ENCODE data around the gene PPP1R13L.

PPP1R13L gene

GRCh38 chr19:45364696-45365095 is 40.2 kb downstream of the PPP1R13L start:
- DNase-seq (ENCODE audit: low read depth): no peak

DNA sequence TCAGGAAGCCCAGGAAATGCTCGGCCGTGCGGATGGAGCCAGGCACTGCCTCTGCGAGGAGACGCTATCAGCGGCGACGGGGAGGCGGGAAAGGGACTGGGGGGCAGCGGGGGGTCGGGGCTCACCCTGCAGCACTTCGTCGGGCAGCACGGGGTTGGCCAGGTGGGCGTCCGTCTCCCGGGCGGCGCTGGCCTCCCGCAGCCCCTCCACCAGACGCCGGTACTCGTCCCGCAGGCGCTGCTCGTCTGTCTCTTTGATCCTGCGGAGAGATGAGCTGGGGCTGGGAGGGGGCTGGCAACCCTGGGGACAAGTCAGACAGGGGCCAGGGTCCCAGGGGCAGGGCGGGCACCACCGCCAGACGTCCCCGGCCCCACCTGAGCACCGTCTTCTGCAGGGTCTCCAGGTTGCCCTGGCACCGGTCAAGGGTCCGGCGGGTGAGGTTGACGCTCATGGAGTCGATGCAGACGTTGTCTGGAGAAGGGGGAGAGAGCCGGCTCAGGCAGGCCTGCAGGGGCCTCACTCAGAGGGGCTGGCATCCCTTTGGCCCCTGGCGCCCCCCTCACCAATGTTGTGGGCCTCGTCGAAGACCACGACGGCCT is 40.9 kb downstream of the PPP1R13L start:
- DNase-seq (ENCODE audit: low read depth): no peak

GRCh38 chr19:45362291-45362690 is 42.6 kb downstream of the PPP1R13L start:
- DNase-seq (ENCODE audit: low read depth): no peak

- no peak for DNase-seq (ENCODE audit: low read depth)
Observed at GRCh38 chr19:45361608-45362007, 43.3 kb downstream of the PPP1R13L start.

- DNase-seq (ENCODE audit: low read depth): no peak
Observed at GRCh38 chr19:45358213-45358792, 46.6 kb downstream of the PPP1R13L start.

- DNase-seq (ENCODE audit: low read depth): no peak
Observed at GRCh38 chr19:45357445-45357783, 47.5 kb downstream of the PPP1R13L start.

DNA sequence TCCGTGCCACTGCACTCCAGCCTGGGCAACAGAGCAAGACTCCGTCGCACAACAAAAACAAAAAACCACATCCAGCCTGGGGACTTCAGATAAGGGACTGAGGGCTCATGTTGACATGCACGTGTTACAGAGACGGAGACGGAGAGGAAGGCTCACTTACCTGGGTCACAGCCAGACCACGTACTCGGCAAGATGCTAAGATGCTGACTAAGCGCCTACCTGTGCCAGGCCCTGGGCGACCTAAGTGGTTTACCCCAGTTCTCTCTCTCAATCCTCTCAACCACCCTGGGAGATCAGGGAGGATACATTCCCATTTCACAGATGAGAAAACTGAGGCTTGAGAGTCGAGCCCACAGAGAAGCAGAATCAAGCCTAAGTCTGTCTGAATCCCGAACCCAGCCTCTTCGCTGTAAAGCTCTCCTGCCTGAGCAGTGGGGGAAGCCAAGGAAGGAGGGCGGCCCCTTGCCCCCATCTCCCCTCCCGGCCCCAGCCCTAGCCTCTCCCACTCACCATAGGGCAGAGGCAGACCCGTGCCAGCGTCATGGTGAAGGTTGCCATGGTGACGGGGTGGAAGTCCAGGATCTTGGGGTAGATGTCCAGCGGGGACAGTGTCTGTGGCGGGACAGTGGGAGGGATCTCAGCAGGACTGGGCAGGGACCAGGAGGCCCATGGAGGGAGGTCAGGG is 48.0 kb downstream of the PPP1R13L start:
- DNase-seq (ENCODE audit: low read depth): no peak

DNA sequence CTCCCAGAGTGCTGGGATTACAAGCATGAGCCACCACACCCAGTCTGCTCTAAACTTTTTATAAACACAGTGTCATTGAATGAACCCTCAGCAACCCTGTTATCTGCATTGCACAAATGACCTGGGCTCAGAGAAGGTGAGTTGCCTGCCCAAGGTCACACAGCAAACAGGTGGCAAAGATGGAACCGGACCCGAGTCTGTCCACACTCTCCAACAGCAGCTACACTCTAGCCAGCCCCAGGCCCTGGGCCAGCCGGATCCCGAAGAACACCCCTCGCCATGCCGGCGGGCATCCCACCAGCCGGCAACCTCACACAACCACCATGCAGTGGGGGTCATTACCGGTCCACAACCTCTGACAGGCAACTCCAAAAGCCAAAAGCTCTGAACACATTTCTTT is 49.0 kb downstream of the PPP1R13L start:
- no peak for DNase-seq (ENCODE audit: low read depth)

DNA sequence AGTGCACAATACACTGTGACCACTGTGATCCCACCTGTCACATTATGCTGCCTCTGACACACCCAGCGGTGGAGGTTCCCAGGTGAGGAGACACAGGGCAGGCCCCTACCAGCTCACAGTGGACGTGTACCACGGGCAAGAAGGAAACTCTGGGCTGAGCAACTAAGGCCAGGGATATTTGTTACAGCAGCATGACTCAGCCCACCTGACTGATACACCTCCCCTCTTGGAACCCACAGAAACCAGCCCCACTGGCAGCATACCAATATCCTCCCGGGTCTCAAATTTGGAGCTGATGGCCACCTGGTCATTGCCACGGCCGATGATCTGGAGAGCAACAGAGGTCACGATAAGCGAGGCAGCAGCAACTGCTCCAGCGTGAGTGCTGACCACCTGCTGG is 49.5 kb downstream of the PPP1R13L start:
- DNase-seq (ENCODE audit: low read depth): no peak

- no peak for DNase-seq (ENCODE audit: low read depth)
Observed at GRCh38 chr19:45354241-45354842, 50.5 kb downstream of the PPP1R13L start.

DNA sequence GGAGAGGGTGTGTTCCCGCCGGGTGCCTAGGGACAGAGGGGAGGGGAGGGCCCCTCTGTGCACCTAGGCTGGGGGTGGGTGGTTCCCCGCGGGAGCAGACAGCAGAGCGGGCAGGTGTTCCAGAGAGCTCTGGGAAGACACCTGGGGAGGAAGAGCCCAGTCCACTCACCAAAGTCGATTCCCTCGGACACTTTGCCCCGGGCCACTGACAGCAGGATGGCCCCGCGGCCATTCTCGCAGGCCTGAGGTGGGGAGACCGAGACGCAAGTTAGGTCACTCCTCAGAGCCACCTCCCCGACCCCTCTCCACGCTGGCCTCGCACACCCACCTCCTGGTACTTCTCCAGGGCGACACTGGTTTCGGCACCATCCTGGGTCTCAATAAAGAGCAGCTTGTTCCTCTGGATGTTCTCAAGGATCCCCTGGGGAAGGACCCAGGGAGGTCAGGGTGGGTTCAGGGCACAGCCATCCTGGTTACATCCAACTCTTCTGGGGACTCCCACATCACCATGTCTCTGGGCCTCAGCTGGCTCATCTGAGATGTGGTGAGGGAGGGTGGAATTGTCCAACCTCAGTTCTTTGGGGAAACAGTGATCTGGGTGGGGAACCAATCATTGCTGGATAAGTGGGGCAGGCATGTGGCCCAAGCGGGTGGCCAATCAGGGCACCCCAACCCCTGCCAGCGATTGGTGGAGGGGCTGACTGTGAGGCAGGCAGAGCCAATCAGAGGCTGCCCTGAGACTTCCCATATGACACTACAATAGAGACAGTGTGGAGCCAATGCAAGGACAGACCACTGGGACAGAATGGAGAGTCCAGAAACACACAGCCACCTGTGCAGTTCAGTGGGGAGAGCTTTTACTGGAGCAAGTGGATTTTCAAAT is 51.7 kb downstream of the PPP1R13L start:
- no peak for DNase-seq (ENCODE audit: low read depth)

- DNase-seq (ENCODE audit: low read depth): no peak
Observed at GRCh38 chr19:45352471-45352870, 52.4 kb downstream of the PPP1R13L start.

GRCh38 chr19:45352062-45352461 is 52.8 kb downstream of the PPP1R13L start:
- no peak for DNase-seq (ENCODE audit: low read depth)

GRCh38 chr19:45351401-45351952 is 53.4 kb downstream of the PPP1R13L start:
- DNase-seq (ENCODE audit: low read depth): no peak

GRCh38 chr19:45350477-45351058 is 54.3 kb downstream of the PPP1R13L start:
- DNase-seq (ENCODE audit: low read depth): no peak

DNA sequence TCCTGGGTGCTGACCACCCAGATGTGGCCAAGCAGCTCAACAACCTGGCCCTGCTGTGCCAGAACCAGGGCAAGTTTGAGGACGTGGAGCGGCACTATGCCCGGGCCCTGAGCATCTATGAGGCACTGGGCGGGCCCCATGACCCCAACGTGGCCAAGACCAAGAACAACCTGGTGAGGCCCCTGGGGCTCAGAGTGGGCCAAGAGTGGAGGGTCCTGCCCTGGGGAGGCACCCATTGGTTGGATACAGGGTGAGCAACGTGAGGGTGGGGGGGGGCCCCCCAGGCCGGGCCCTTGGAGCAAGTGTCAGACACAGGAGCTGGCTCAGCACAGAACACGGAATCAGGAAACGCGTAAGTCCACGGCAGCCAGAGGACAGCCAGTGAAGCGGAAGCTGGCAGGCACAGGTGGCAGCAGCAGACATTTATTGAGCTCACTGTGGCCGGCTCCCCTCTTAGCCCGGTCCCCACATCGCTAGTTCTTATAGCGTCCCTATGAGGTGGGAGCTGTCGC is 55.4 kb downstream of the PPP1R13L start:
- DNase-seq (ENCODE audit: low read depth): no peak

- DNase-seq (ENCODE audit: low read depth): no peak
Observed at GRCh38 chr19:45349126-45349415, 55.8 kb downstream of the PPP1R13L start.

DNA sequence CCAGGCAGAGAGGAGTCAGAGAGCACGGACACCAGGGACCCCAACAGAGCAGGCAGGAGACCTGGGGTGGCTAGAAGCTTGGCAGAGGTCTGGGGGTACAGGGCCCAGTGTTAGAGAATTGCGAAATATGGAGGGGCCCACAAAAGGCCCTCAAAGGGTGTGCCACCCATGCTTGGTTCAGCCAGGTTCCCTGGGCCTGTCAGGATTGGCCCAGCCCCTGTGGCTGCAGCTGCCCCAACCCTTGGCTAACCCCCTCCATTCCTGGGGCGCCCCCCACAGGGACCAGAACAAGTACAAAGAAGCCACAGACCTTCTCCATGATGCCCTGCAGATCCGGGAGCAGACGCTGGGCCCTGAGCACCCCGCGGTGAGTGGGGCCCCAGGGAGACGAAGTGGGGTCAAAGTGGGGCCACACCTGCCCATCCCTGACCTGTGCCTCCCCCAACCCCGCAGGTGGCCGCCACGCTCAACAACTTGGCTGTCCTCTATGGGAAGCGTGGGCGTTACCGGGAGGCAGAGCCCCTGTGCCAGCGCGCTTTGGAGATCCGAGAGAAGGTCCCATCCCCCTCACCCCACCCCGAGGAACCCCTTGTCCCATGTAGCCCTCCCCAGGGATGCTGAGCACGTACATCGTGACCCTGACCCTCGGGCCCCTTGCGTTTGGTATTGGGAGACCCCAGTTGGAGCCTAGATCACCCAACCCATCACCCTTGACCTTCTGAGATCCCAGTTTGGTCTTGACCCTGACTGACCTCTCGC is 56.3 kb downstream of the PPP1R13L start:
- no peak for DNase-seq (ENCODE audit: low read depth)

- DNase-seq (ENCODE audit: low read depth): no peak
Observed at GRCh38 chr19:45347570-45348366, 57.1 kb downstream of the PPP1R13L start.

GRCh38 chr19:45346449-45346848 is 58.4 kb downstream of the PPP1R13L start:
- no peak for DNase-seq (ENCODE audit: low read depth)

All from fibroblast of gingiva (primary cell).